Astrocyte (in vitro differentiated cells and primary cell): ENCODE data around the gene IVD. TPM values are rescaled to one million over a fixed set of nuclear protein-coding genes. Genes with fewer than 3 reads are reported as not detected.

Experiments used
- DNase-seq: peaks from one replicate; pipeline ENCODE4 v3.0.0-alpha.2; 2010; ENCODE audit warnings: low read depth
- FAIRE-seq: peaks from 2 replicates; lab custom pipeline; 2011; peaks lifted over from hg19 to GRCh38; lab: Jason Lieb, UNC
- H2AFZ ChIP-seq: 2 replicates; pipeline ENCODE4 v1.6.0; 2012; ENCODE audit warnings: low read depth, low read length, inconsistent platforms
- H3K27ac ChIP-seq: 2 replicates; pipeline ENCODE4 v1.5.1; 2011; ENCODE audit warnings: low read depth, low read length, inconsistent platforms
- H3K27me3 ChIP-seq: 2 replicates; pipeline ENCODE4 v1.6.0; 2011; ENCODE audit warnings: low read length, inconsistent platforms; ENCODE audit not compliant: insufficient read depth
- H3K36me3 ChIP-seq: 2 replicates; pipeline ENCODE4 v1.5.1; 2011; ENCODE audit warnings: low read length, inconsistent platforms; ENCODE audit not compliant: insufficient read depth
- H3K4me1 ChIP-seq: 2 replicates; pipeline ENCODE4 v1.5.1; 2011; ENCODE audit warnings: low read length, inconsistent platforms; ENCODE audit not compliant: insufficient read depth
- H3K4me2 ChIP-seq: 2 replicates; pipeline ENCODE4 v1.6.0; 2012; ENCODE audit warnings: low read length, inconsistent platforms
- H3K4me3 ChIP-seq: 2 replicates; pipeline ENCODE4 v1.5.1; 2011; ENCODE audit warnings: low read depth, mild to moderate bottlenecking, low read length, inconsistent platforms; ENCODE audit not compliant: insufficient read depth
- H3K79me2 ChIP-seq: 2 replicates; pipeline ENCODE4 v1.6.0; 2012; ENCODE audit warnings: mild to moderate bottlenecking, low read length, inconsistent platforms; ENCODE audit not compliant: insufficient read depth
- H3K9ac ChIP-seq: 2 replicates; pipeline ENCODE4 v1.6.0; 2012; ENCODE audit warnings: mild to moderate bottlenecking, low read length, inconsistent platforms
- H3K9me3 ChIP-seq: 2 replicates; pipeline ENCODE4 v1.5.1; 2012; ENCODE audit warnings: low read depth, mild to moderate bottlenecking, low read length, inconsistent platforms; ENCODE audit not compliant: insufficient read depth
- H4K20me1 ChIP-seq: 2 replicates; pipeline ENCODE4 v1.6.0; 2012; ENCODE audit warnings: low read length, inconsistent platforms; ENCODE audit not compliant: insufficient read depth
- H3K27ac Mint-ChIP-seq: one replicate; pipeline ENCODE4 v1.8.0; 2021; ENCODE audit warnings: mild to moderate bottlenecking, mixed read lengths; ENCODE audit not compliant: unreplicated experiment
- H3K27me3 Mint-ChIP-seq: one replicate; pipeline ENCODE4 v1.8.0; 2021; ENCODE audit warnings: low read depth, mixed read lengths; ENCODE audit not compliant: unreplicated experiment
- H3K36me3 Mint-ChIP-seq: one replicate; pipeline ENCODE4 v1.8.0; 2021; ENCODE audit warnings: low read depth, mixed read lengths; ENCODE audit not compliant: unreplicated experiment
- H3K4me1 Mint-ChIP-seq: one replicate; pipeline ENCODE4 v1.8.0; 2021; ENCODE audit warnings: low read depth, mixed read lengths; ENCODE audit not compliant: unreplicated experiment
- H3K4me3 Mint-ChIP-seq: one replicate; pipeline ENCODE4 v1.8.0; 2021; ENCODE audit warnings: mild to moderate bottlenecking, moderate library complexity, mixed read lengths; ENCODE audit not compliant: unreplicated experiment
- H3K9me3 Mint-ChIP-seq: one replicate; pipeline ENCODE4 v1.8.0; 2021; ENCODE audit warnings: mild to moderate bottlenecking, mixed read lengths; ENCODE audit not compliant: unreplicated experiment
- EZH2 ChIP-seq: IDR thresholded peaks from 2 replicates; pipeline ENCODE4 v1.6.1; 2012; ENCODE audit warnings: mild to moderate bottlenecking, low read length, inconsistent platforms; ENCODE audit not compliant: insufficient read depth
- total RNA-seq: library from RNA; stranded (reverse); gene quantifications from 2 replicates; pipeline ENCODE4 v1.2.1, GENCODE V29; 2021
- TF ChIP-seq, protein P1 (sequence below): IDR thresholded peaks from 2 replicates; pipeline ENCODE4 v1.5.1; 2011; ENCODE audit warnings: low read depth, mild to moderate bottlenecking, inconsistent platforms, low read length, moderate library complexity; ENCODE audit not compliant: insufficient read depth

Gene IVD
- total RNA-seq, 1 donor from 2014 or later = 55.1 TPM

DNA sequence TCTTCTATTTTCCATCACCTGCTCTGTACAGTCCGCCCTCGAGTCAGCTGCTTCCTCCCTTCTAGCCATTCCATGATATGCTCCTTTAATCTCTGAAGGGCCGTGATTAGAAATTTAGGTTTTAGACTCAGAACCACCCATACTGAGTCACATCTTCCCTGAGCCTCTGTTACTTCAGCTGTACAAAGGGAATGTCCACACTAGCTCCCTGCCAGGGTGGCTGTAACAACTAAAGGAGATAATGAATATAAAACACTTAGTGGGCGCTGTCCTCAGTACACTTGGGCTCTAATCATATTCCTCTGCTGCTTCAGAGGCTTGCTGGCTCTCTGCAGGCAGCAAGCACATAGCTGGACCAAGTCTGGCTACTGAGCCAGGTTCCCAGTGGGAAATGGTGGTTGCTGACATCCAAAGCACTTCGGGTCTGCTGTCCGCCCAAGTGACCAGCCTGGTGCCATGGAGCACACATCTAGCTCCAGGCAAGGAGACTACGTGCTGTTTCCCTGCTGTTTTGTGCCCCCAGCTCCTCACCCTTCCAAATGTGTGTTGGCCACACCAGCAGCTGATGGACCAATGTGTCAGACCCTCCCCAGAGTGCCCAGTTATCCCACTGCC, 64.3 kb downstream of the IVD start:
- Histone ChIP-seq H3K4me1 (peaks cover 15% of the 10 kb centered on the region), H3K9me3 (no peaks in the 10 kb centered on the region), H4K20me1 (peaks cover 12% of the 10 kb centered on the region), H3K9ac (peak overlapping the region; percentile 74), H3K79me2 (peaks cover 11% of the 10 kb centered on the region), H3K27ac (no peak overlapping the region), H3K27me3 (no peaks in the 10 kb centered on the region), H3K36me3 (peaks cover 4% of the 10 kb centered on the region), H3K4me2 (peak overlapping the region; percentile 98), H3K4me3 (no peak overlapping the region), H2AFZ (peak overlapping the region; percentile 90)
- DNase-seq (no peak), FAIRE-seq (no peak)
- peaks cover 4% of the 10 kb centered on the region for H3K27me3 Mint-ChIP-seq
- H3K27ac Mint-ChIP-seq = peak overlapping the region; percentile 5
- H3K4me1 Mint-ChIP-seq = peaks cover 7% of the 10 kb centered on the region
- TF ChIP-seq EZH2 = no peak
- TF ChIP-seq, protein P1, sequence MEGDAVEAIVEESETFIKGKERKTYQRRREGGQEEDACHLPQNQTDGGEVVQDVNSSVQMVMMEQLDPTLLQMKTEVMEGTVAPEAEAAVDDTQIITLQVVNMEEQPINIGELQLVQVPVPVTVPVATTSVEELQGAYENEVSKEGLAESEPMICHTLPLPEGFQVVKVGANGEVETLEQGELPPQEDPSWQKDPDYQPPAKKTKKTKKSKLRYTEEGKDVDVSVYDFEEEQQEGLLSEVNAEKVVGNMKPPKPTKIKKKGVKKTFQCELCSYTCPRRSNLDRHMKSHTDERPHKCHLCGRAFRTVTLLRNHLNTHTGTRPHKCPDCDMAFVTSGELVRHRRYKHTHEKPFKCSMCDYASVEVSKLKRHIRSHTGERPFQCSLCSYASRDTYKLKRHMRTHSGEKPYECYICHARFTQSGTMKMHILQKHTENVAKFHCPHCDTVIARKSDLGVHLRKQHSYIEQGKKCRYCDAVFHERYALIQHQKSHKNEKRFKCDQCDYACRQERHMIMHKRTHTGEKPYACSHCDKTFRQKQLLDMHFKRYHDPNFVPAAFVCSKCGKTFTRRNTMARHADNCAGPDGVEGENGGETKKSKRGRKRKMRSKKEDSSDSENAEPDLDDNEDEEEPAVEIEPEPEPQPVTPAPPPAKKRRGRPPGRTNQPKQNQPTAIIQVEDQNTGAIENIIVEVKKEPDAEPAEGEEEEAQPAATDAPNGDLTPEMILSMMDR = no peak
- peak overlapping the region; percentile 77 for H3K4me3 Mint-ChIP-seq
- H3K9me3 Mint-ChIP-seq = no peaks in the 10 kb centered on the region
- H3K36me3 Mint-ChIP-seq = peaks cover 18% of the 10 kb centered on the region

DNA sequence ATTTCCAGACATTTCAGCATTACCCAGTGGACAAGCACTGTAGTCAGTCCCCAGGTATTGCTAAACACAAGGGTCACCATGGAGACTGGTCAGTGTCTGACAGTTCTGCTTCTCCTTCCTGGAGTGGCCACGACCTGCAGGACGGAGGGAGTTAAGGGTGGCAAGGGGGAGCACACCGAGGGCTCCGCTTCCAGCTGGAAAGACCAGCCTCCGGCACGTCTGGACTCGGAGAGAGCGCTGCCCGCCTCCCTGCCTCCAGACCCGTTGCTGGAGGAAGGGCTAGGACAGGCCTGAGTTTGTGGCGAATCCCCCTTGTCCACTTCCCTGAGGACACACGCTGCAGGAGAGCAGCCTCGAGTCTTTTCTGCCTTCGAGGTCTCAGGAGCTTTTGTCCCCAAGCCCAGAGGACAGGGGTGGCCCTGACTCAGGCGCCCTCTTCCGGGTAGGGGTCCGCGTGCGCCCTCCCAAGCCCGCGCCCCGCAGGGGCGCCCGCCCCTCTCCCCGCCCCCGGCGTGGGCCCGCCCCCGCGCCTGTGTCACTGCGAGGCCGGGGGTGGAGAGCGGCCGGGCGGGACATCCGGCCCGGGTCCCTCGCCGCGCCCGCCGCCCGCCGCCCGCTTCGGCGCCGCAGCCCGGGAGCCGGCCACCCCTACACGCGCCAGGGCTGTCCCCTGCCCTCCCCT, 65.0 kb downstream of the IVD start, which contains the start of gene CHST14:
TSS of gene CHST14 (plus strand) at position 562 of the 682 bp plus-strand sequence. CDS start 230 bp downstream, outside the sequence.
- no peaks in the 10 kb centered on the region for H3K27me3 ChIP-seq
- peak within 1 kb of the TSS; percentile 66 for H3K27ac Mint-ChIP-seq
- peak within 1 kb of the TSS; percentile 98 for H3K4me2 ChIP-seq
- H3K27ac ChIP-seq = peak within 1 kb of the TSS; percentile 49
- no peaks in the 10 kb centered on the region for H3K9me3 Mint-ChIP-seq
- FAIRE-seq (peak; percentile 32), DNase-seq (peak; percentile 23)
- H3K4me1 ChIP-seq = peaks cover 15% of the 10 kb centered on the region
- peak within 1 kb of the TSS; percentile 80 for H3K9ac ChIP-seq
- H2AFZ ChIP-seq = peak within 1 kb of the TSS; percentile 90
- peak within 1 kb of the TSS; percentile 73 for H3K4me3 ChIP-seq
- peaks cover 10% of the 10 kb centered on the region for H4K20me1 ChIP-seq
- peaks cover 2% of the 10 kb centered on the region for H3K36me3 ChIP-seq
- H3K36me3 Mint-ChIP-seq = peaks cover 14% of the 10 kb centered on the region
- no peaks in the 10 kb centered on the region for H3K9me3 ChIP-seq
- peak within 1 kb of the TSS; percentile 87 for H3K4me3 Mint-ChIP-seq
- peaks cover 8% of the 10 kb centered on the region for H3K4me1 Mint-ChIP-seq
- no peak for TF ChIP-seq EZH2
- TF ChIP-seq, protein P1 = no peak
- H3K79me2 ChIP-seq = peaks cover 11% of the 10 kb centered on the region
- peaks cover 4% of the 10 kb centered on the region for H3K27me3 Mint-ChIP-seq

Other genes starting within 250 kb of the IVD start
- 3.2 and 5.2 TPM in 2 replicates for gene BUB1B, start 244.7 kb upstream of the IVD start, total RNA-seq
- 0.38 and 1.1 TPM in 2 replicates for gene PAK6, start 166.7 kb upstream of the IVD start, total RNA-seq
- gene ANKRD63, start 122.7 kb upstream of the IVD start, total RNA-seq = not detected in 2 replicates
- gene PLCB2, start 97.9 kb upstream of the IVD start, total RNA-seq = 1.7 and 3.7 TPM in 2 replicates
- 39.2 and 41.2 TPM in 2 replicates for gene INAFM2, start 82.1 kb upstream of the IVD start, total RNA-seq
- gene CCDC9B, start 64.9 kb upstream of the IVD start, total RNA-seq = 9.8 and 10.1 TPM in 2 replicates
- not detected in 2 replicates for gene PHGR1, start 54.8 kb upstream of the IVD start, total RNA-seq
- gene DISP2, start 47.6 kb upstream of the IVD start, total RNA-seq = 1.5 and 3.7 TPM in 2 replicates
- 32.9 and 37.8 TPM in 2 replicates for gene KNSTRN, start 23.1 kb upstream of the IVD start, total RNA-seq
- gene BAHD1, start 35.2 kb downstream of the IVD start, total RNA-seq = 30.4 and 32.2 TPM in 2 replicates
- gene CHST14, start 65.2 kb downstream of the IVD start, total RNA-seq = 25.7 and 26.4 TPM in 2 replicates
- 24.3 and 31.4 TPM in 2 replicates for gene CCDC32, start 159.2 kb downstream of the IVD start, total RNA-seq
- 10.9 and 12.2 TPM in 2 replicates for gene RPUSD2, start 163.5 kb downstream of the IVD start, total RNA-seq
- 2.0 and 3.3 TPM in 2 replicates for gene KNL1, start 188.5 kb downstream of the IVD start, total RNA-seq